HL-60/S4 (cell line): ENCODE measurements around the gene TTC36.
"Not testable (repeated sequence)": the region's sequence is repeated elsewhere in the genome, so short reads cannot be mapped to it uniquely, and the experiment has no call there.

Source experiments
- in situ Hi-C: fragments of 300-500 bp; cut with MboI; formaldehyde crosslinking; loops from 2 replicates; pipeline ENCODE4 v1.14.3; 2022; ENCODE audit warnings: low sequenced_read_pairs

Gene TTC36, protein sequence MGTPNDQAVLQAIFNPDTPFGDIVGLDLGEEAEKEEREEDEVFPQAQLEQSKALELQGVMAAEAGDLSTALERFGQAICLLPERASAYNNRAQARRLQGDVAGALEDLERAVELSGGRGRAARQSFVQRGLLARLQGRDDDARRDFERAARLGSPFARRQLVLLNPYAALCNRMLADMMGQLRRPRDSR

GRCh38 chr11:118527109-118527508, at the start of gene TTC36:
Gene TTC36, plus strand, starts transcription at chr11:118527474. Its CDS starts 21 bp downstream, at chr11:118527495.
- in situ Hi-C loops = no loop called here

DNA sequence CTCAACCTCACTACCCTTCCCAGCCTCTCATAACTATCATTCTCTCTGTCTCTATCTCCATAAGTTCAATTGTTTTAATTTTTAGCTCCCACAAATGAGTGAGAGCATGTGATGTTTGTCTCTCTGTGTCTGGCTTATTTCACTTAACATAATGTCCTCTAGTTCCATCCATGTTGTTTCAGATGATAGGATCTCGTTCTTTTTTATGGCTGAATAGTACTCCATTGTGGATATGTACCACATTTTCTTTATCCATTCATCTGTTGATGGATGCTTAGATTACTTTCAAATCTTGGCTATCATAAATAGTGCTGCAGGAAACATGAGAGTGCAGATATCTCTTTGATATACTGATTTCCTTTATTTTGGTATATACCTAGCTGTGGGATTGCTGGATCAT, 46.0 kb upstream of the TTC36 start:
- in situ Hi-C loops = not testable (repeated sequence)

DNA sequence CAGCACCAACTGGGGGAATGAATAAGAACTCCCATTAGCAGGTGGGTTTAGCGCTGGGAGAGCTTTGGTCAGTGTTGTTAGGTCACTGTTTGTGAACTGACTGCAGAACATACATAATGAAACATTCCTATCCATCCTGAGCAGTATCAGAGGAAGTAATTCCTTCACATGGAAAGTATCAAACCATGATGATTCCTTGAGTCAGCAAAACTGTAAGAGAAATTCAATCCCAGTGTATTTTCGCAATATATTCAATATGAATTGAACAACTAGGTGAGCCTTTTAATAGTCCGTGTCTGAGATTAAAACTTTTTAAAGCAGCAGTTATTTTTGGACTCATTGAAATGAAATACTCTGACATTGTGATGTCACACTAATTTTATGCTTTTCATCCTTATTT, 42.9 kb upstream of the TTC36 start:
- in situ Hi-C loops = no loop called here

DNA sequence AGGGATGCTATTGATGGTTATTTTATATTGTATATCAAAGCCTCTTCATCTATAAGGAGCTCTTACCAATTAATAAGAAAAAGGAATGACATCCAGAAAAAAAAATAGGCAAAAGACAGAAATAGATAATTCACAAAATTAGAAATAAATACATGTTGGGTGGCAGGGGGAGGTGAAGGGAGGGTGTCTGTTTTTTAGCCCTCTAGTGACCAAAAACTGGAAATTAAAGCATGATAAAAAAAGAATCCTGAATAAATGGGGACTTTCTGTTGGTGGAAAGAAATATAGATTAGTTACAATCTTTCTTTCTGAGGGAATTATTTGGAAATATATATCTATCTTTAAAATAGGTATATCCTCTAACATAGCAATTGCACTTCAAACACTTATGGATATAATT, 42.0 kb upstream of the TTC36 start:
- in situ Hi-C loops = no loop called here

DNA sequence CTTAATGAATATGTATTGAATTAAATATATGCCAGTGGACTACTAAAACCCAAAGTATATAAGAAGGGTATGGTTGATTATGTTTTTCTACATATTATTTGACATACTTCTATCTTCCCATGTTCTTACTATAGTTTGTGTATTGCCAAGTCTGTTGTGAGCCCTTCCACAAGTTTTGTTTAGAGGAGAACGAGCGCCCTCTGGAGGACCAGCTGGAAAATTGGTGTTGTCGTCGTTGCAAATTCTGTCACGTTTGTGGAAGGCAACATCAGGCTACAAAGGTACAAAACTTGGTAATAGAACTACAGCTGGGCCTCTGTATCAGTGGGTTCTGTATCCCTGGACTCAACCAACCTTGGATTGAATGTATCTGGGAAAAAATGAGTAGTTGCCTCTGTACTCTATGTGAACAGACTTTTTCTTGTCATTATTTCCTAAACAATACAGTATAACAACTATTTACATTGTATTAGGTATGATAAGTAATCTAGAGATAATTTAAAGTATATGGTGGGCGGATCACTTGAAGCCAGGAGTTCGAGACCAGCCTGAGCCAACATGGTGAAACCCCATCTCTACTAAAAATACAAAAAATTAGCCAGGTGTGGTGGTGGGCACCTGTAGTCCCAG, 38.7 kb upstream of the TTC36 start:
- in situ Hi-C loops = no loop called here

DNA sequence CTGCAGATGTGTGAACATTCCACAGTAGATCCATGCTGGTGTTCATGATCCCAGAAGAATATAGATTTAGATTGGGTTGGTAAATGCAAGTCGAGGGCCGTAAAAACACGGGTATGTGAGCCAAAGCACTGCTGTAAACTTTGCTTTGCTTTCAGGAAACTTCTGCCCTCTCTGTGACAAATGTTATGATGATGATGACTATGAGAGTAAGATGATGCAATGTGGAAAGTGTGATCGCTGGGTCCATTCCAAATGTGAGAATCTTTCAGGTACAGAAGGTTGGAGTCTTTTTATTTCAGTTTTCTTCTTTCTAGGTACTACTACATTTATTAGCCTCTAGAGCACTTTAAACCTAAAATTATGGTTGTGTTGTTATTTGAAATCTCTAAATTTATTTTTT, 36.2 kb upstream of the TTC36 start:
- in situ Hi-C loops = loop anchor here (10.0 kb wide), 2 partner anchors 96 to 296 kb away; no protein-coding TSS in a partner anchor

DNA sequence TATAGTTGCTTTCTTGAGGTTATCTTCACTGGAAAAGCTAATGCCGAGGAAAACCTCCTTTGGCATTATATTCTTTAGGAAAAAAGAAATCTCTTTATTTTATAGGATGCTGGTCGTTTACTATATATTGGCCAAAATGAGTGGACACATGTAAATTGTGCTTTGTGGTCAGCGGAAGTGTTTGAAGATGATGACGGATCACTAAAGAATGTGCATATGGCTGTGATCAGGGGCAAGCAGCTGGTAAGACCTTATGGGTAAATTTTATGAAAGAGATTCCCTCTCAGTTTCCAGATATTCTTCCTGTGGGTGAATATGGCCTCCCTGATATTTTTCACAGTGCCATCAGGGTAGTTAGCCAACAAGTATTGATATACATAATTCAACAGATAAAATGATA, 29.4 kb upstream of the TTC36 start:
- in situ Hi-C loops = loop anchor here (10.0 kb wide), 2 partner anchors 103 to 303 kb away; no protein-coding TSS in a partner anchor

GRCh38 chr11:118503216-118503615, 24.1 kb upstream of the TTC36 start:
- in situ Hi-C loops = no loop called here

- in situ Hi-C loops = no loop called here
Measured at GRCh38 chr11:118511601-118512000, 15.7 kb upstream of the TTC36 start.

GRCh38 chr11:118514103-118514502, 13.2 kb upstream of the TTC36 start:
- in situ Hi-C loops = no loop called here

DNA sequence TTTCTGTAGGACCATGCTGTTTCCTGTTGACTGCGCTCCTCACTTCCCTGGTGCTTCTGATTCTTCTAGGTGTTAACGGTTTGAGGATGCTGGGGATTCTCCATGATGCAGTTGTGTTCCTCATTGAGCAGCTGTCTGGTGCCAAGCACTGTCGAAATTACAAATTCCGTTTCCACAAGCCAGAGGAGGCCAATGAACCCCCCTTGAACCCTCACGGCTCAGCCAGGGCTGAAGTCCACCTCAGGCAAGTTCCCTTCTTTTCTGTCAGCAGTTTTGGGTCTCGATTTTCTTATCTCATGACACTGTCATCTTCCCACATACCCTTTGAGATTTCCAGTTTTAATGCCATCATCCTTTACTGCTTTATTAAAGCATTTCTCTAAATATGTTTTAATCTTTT, 7.7 kb upstream of the TTC36 start:
- in situ Hi-C loops = no loop called here

GRCh38 chr11:118521892-118522311, 5.4 kb upstream of the TTC36 start:
- in situ Hi-C loops = no loop called here

DNA sequence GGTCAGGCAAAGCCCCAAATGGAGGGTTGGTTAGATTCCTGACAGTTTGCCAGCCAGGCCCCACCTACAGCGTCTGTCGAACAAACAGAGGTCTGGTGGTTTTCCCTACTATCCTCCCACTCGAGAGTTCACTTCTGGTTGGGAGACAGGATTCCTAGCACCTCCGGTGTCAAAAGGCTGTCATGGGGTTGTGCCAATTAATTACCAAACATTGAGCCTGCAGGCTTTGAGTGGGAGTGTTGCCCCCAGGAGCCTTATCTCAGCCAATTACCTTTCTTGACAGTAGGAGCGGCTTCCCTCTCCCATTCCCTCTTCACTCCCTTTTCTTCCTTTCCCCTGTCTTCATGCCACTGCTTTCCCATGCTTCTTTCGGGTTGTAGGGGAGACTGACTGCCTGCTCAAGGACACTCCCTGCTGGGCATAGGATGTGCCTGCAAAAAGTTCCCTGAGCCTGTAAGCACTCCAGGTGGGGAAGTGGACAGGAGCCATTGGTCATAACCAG, 4.7 kb upstream of the TTC36 start:
- in situ Hi-C loops = no loop called here

DNA sequence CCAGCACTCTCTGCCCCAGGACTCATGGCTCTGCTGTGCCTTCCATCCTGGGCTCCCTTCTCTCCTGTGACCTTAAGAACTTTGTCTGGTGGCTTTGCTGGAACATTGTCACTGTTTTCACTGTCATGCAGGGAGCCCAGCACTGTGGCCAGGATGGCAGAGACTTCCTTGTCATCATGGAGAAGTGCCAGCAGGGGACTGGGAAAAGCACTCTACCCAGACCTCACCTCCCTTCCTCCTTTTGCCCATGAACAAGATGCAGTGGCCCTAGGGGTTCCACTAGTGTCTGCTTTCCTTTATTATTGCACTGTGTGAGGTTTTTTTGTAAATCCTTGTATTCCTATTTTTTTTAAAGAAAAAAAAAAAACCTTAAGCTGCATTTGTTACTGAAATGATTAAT, 2.9 kb upstream of the TTC36 start:
- in situ Hi-C loops = no loop called here

GRCh38 chr11:118524757-118525470, 2.4 kb upstream of the TTC36 start:
- in situ Hi-C loops = no loop called here

GRCh38 chr11:118526688-118527087, 586 bp upstream of the TTC36 start:
- in situ Hi-C loops = no loop called here

- in situ Hi-C loops = no loop called here
Measured at GRCh38 chr11:118528511-118528910, 1.2 kb downstream of the TTC36 start.

DNA sequence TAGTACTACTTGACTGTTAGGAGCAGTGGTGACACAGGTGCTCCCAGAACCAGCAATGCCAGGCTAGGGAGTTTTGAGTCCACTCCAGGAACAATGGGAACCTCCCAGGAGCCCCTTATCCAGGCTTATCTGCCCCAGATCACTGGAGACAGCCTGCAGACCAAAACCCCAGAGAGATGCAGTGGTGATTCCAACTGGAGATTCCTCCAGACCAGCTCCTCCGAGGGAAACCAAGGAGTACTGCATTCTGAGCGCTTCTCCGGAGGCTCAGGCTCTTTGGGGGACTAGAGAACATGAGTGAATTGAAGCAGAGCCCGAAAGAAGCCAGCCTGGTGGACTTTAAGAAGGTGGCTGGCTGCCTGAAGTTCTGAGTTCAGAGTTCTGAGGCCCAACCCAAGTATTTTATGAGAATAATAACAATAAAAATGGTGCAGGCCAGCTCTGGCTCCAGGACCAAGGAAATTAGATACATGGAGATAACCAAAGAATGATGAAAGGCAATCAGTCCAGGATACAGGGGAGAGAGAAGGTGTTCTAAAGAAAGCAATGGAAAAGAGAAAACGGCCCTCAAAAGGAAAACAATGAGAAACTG, 2.4 kb downstream of the TTC36 start:
- in situ Hi-C loops = no loop called here

DNA sequence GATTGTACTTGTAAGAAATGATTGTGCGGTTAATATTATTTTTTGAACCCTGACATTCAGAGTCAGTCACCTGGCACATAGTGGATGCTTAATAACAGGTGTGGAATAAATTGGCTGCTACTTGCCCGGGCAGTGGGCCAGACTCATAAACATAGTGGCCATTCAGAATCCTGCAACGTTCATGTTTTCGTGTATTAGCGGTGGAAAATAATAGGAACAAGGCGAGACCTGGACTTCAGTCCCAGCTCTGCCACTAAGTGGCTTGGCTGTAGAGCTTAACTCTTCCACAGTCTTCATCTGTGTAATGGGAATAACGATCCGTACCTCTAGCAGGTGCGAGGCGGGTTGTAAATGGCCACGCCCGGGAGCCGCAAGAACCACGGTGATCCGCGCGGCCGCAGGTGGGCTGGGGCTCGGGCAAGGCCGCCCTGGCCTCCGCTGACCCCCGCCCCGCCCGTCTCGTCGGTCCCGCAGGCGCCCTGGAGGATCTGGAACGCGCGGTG, 3.0 kb downstream of the TTC36 start:
- in situ Hi-C loops = no loop called here

- in situ Hi-C loops = no loop called here
Measured at GRCh38 chr11:118530683-118531596, 3.7 kb downstream of the TTC36 start, which contains the start of gene TMEM25. Gene TMEM25, plus strand, starts transcription at chr11:118531192. Its CDS starts 610 bp downstream, at chr11:118531802.
